Retinal pigment epithelial cell (primary cell): Measurements from ENCODE around the gene TPTE2.

Experiments used
- DNase-seq: peaks from one replicate; pipeline ENCODE4 v3.0.0-alpha.2; 2010; ENCODE audit warnings: low read depth
- H3K4me3 ChIP-seq: 2 replicates; pipeline ENCODE4 v1.5.1; 2011; ENCODE audit warnings: mild to moderate bottlenecking, low read length, control low read depth, moderate library complexity
- TF ChIP-seq, protein P1 (sequence below): conservative IDR thresholded peaks from 2 replicates; pipeline ENCODE4 v1.5.1; 2011; ENCODE audit warnings: low read depth, low read length, control low read depth, inconsistent platforms

TPTE2 gene

DNA sequence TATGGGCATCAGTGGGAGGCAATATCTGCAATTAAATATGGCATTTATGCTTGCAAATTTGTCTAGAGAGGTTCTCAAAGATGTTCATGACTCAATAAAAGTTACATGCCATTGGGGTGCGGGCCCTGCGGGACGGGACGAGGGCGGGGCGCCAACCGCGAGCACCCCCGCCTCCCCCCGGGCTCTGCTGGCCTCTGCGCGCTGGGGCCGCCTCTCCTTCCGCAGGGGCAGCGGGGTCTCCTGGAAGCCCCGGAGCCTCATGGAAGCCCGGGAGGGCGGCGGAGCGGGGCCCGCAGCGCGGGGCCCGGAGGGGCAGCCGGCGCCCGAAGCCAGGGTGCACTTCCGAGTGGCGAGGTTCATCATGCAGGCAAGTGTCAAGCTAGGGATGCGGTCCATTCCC is 179.2 kb downstream of the TPTE2 start:
- H3K4me3 ChIP-seq, result no peak overlapping the region
- no peak for DNase-seq
- TF ChIP-seq, protein P1, sequence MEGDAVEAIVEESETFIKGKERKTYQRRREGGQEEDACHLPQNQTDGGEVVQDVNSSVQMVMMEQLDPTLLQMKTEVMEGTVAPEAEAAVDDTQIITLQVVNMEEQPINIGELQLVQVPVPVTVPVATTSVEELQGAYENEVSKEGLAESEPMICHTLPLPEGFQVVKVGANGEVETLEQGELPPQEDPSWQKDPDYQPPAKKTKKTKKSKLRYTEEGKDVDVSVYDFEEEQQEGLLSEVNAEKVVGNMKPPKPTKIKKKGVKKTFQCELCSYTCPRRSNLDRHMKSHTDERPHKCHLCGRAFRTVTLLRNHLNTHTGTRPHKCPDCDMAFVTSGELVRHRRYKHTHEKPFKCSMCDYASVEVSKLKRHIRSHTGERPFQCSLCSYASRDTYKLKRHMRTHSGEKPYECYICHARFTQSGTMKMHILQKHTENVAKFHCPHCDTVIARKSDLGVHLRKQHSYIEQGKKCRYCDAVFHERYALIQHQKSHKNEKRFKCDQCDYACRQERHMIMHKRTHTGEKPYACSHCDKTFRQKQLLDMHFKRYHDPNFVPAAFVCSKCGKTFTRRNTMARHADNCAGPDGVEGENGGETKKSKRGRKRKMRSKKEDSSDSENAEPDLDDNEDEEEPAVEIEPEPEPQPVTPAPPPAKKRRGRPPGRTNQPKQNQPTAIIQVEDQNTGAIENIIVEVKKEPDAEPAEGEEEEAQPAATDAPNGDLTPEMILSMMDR, result no peak
